ENCODE measurements around the gene STOX2.

The STOX2 gene

DNA sequence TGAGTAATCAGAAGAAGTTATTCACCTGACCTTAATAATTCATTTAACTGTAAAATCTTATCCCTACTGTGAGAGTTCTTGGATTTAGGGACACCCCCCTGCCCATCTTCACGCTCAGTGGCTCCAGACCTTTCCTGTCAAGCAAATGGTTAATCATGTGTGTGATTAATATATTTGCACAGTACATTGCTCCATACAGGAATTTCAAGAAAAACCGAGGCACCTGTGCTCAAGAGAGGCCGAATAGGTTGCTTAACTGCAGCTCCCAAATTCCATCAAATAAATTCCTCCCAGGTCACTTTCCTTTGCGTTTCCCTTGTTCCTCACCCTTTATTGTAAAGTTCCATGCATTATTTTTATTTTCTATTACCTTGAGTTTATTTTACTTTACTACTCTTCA, 119.5 kb downstream of the STOX2 start:
- Histone ChIP-seq H3K27ac (no peak overlapping the region), H3K4me3 (ENCODE audit: low read depth in 1 of 2, low read length in 1 of 2) (no peak overlapping the region), H3K9me3 (no peaks in the 10 kb centered on the region), H3K4me1 (ENCODE audit: control insufficient read depth in 1 of 2, insufficient read depth in 1 of 2, low read depth in 1 of 2, low read length in 1 of 2) (peaks cover 14 to 20% of the 10 kb centered on the region in 2 experiments), H3K27me3 (no peaks in the 10 kb centered on the region), H3K36me3 (no peaks in the 10 kb centered on the region)
- TF ChIP-seq, protein P1, sequence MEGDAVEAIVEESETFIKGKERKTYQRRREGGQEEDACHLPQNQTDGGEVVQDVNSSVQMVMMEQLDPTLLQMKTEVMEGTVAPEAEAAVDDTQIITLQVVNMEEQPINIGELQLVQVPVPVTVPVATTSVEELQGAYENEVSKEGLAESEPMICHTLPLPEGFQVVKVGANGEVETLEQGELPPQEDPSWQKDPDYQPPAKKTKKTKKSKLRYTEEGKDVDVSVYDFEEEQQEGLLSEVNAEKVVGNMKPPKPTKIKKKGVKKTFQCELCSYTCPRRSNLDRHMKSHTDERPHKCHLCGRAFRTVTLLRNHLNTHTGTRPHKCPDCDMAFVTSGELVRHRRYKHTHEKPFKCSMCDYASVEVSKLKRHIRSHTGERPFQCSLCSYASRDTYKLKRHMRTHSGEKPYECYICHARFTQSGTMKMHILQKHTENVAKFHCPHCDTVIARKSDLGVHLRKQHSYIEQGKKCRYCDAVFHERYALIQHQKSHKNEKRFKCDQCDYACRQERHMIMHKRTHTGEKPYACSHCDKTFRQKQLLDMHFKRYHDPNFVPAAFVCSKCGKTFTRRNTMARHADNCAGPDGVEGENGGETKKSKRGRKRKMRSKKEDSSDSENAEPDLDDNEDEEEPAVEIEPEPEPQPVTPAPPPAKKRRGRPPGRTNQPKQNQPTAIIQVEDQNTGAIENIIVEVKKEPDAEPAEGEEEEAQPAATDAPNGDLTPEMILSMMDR (IDR thresholded peaks at IDR 0.05): no peak

DNA sequence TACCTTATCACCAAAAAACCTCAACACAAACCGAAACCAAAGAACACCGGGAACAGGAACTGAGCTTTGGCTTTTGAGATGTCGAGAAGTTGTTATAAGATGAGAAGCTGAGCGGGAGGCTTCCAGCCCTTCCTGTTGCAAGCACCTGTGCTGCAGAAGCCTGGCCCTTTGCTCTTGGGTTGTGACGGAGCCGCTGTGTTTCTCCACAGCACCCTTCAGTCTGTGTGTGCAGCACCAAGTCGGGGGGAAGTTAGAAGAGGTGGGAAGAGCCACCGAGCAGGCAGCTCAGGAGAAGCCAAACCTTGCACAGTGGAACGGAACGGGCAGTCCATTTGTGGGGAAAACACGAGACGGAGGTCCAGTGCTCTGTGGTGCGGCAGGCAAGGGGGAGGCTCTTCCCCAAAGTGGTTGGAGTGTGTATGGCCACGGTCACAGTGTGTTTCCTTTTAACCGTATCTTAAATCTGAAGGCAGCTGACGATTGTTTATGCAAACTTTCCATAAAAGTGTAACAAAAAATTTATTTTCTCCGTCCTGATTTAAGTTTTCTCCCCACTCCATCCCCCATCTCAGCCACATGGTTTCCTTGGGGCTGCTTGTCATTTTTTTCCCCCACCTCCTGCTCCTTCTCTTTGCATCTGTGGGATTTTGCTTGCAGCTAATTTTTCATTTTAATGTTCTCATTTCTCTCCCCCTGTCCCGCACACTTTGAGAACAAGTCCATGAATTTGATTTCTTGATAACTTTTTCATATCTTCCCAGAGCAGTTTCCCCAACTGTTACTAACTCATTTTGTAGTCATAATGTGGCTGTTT, 123.7 kb downstream of the STOX2 start:
- H3K4me3 ChIP-seq (ENCODE audit: low read depth in 1 of 2, low read length in 1 of 2): peak overlapping the region; percentile 52 to 57
- TF ChIP-seq, protein P1 (IDR thresholded peaks at IDR 0.05): no peak

DNA sequence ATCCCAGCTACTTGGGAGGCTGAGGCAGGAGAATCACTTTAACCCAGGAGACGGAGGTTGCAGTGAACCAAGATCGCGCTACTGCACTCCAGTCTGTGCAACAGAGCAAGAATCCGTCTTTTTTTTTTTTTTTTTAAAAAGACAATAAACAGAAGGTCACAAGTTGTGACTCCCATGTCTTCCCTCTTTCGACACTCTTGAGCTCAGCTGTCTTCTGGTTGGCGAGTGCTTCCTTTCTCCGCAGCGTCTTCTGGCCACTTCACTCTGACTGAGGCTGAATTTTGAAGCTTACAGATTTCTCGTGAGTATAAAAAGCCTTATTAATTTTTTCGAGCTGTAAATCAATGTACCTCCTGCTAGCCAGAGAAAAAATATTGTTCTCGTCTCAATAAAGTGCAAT, 124.9 kb downstream of the STOX2 start:
- H3K4me3 ChIP-seq (ENCODE audit: low read depth in 1 of 2, low read length in 1 of 2): no peak overlapping the region

More for the DNA sequence above, 123.7 kb downstream of the STOX2 start:
- no peaks in the 10 kb centered on the region for H3K27me3 ChIP-seq
- peaks cover 14 to 21% of the 10 kb centered on the region in 2 experiments for H3K4me1 ChIP-seq (ENCODE audit: control insufficient read depth in 1 of 2, insufficient read depth in 1 of 2, low read depth in 1 of 2, low read length in 1 of 2)
- no peaks in the 10 kb centered on the region for H3K36me3 ChIP-seq
- H3K9me3 ChIP-seq: no peaks in the 10 kb centered on the region
- H3K27ac ChIP-seq: peak overlapping the region; percentile 68

DNA sequence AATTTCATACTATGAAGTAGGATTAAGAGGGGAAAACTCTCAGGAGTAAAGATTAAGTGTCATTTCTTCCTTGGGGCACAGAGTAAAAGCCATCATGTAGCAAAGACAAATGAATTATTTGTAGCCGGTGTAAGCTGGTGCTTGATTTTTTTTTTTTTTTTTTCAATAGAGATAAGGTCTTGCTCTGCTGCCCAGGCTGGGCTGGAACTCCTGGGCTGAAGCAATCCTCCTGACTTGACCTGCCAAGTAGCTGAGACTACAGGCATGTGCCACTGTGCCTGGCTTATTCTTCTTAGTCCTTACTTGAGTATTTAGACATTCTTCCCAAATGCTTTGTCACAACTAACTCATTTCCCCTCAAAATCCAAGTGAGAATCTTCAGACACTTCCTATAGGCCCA, 125.7 kb downstream of the STOX2 start:
- no peaks in the 10 kb centered on the region for H3K27me3 ChIP-seq
- peaks cover 14 to 21% of the 10 kb centered on the region in 2 experiments for H3K4me1 ChIP-seq (ENCODE audit: control insufficient read depth in 1 of 2, insufficient read depth in 1 of 2, low read depth in 1 of 2, low read length in 1 of 2)
- H3K27ac ChIP-seq: no peak overlapping the region
- H3K9me3 ChIP-seq: no peaks in the 10 kb centered on the region
- TF ChIP-seq, protein P1 (IDR thresholded peaks at IDR 0.05): no peak
- H3K4me3 ChIP-seq (ENCODE audit: low read depth in 1 of 2, low read length in 1 of 2): no peak overlapping the region
- no peaks in the 10 kb centered on the region for H3K36me3 ChIP-seq

More for the DNA sequence above, 124.9 kb downstream of the STOX2 start:
- Histone ChIP-seq H3K27me3 (no peaks in the 10 kb centered on the region), H3K36me3 (no peaks in the 10 kb centered on the region), H3K4me1 (ENCODE audit: control insufficient read depth in 1 of 2, insufficient read depth in 1 of 2, low read depth in 1 of 2, low read length in 1 of 2) (peaks cover 14 to 21% of the 10 kb centered on the region in 2 experiments), H3K9me3 (no peaks in the 10 kb centered on the region), H3K27ac (no peak overlapping the region)
- TF ChIP-seq, protein P1 (IDR thresholded peaks at IDR 0.05): no peak

DNA sequence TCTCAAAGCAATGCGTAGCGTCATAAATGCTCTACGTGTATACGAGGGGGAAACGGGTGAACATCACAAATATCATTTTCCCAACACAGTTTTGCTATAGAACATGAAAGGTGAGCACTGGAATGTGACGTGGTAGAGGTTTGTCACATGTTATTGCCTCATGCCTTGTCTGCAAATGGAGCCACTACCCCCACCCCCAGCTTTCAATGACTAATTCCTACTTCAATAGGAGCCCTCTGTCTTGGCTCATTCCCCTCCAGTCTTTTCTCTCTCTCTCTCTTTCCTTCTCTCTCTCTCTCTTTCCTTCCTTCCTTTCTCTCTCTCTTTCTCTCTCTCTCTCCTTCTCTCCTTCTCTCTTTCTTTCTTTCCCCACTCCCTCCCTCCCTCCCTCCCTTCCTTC, 127.0 kb downstream of the STOX2 start:
- Histone ChIP-seq H3K4me3 (ENCODE audit: low read depth in 1 of 2, low read length in 1 of 2) (no peak overlapping the region), H3K27me3 (peaks cover 7% of the 10 kb centered on the region), H3K4me1 (ENCODE audit: control insufficient read depth in 1 of 2, insufficient read depth in 1 of 2, low read depth in 1 of 2, low read length in 1 of 2) (peaks cover 14 to 21% of the 10 kb centered on the region in 2 experiments), H3K27ac (no peak overlapping the region), H3K9me3 (no peaks in the 10 kb centered on the region), H3K36me3 (no peaks in the 10 kb centered on the region)
- TF ChIP-seq, protein P1 (IDR thresholded peaks at IDR 0.05): no peak
